Tibial nerve (tissue), 4 donors: ENCODE data around the gene HAX1.
"Not testable (repeated sequence)": the region's sequence is repeated elsewhere in the genome, so short reads cannot be mapped to it uniquely, and the experiment has no call there.

ENCODE experiments used
- CTCF ChIP-seq, 5 experiments: fragments of 200-600 bp in 3 of 5; fragments of 450-650 bp in 2 of 5; sonication (generic) in 3 of 5; IDR thresholded peaks; one replicate each; pipeline ENCODE4 v1.5.1; 2016 to 2019; ENCODE audit warnings: antibody characterized with exemption in 5 of 5, mild to moderate bottlenecking in 3 of 5, moderate library complexity in 2 of 5
- EP300 ChIP-seq, 2 donors: sonication (generic); formaldehyde crosslinking; IDR thresholded peaks; one replicate each; pipeline ENCODE4 v1.6.1; 2017; ENCODE audit warnings: antibody characterized with exemption in 2 of 2, mild to moderate bottlenecking in 1 of 2
- POLR2A ChIP-seq, 2 donors: fragments of 450-650 bp; IDR thresholded peaks; one replicate each; pipeline ENCODE4 v1.6.1; 2017; ENCODE audit warnings: antibody characterized with exemption in 2 of 2, mild to moderate bottlenecking in 2 of 2, moderate library complexity in 2 of 2

GRCh38 chr1:154312229-154313065 is 40.0 kb downstream of the HAX1 start:
- TF ChIP-seq EP300, CTCF, POLR2A (IDR thresholded peaks at IDR 0.05): not testable (repeated sequence)
